ENCODE data around the gene SLC22A31. TPM values are rescaled to one million over a fixed set of nuclear protein-coding genes. Genes with fewer than 3 reads are reported as not detected.
A peak's percentile ranks its signal among the peaks of the same experiment; 100 is the strongest.

The SLC22A31 gene
- total and polyA plus RNA-seq, 8 donors = 0.70 to 283 (median 1.8) TPM

DNA sequence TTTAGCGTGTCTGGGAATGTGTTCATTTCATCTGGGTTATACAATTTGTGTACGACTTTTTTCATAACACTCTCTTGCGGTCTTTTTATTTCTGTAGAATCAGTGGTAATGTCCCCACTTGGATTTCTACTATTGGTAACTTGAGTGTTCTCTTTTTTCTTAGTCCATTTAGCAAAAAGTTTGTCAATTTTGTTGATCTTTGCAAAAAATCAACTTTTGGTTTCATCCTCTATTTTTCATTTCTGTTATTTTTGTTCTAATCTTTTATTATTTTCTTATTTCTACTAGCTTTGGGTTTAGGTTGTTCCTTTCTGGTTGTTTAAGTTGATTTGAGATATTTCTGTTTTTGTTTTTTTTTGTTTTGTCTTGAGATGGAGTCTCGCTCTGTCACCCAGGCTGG, 7.7 kb upstream of the SLC22A31 start:
- Histone ChIP-seq H3K4me1 (no peaks in the 10 kb centered on the region), H3K27me3 (peaks cover 0 to 40% of the 10 kb centered on the region in 2 donors), H3K4me3 (no peak overlapping the region), H3K9me3 (no peaks in the 10 kb centered on the region), H3K36me3 (no peaks in the 10 kb centered on the region), H3K27ac (no peak overlapping the region)
- no peak for ATAC-seq
- no peak for DNase-seq
- intact Hi-C loops (cut with DNase I) = no loop called here
- TF ChIP-seq, protein P1, sequence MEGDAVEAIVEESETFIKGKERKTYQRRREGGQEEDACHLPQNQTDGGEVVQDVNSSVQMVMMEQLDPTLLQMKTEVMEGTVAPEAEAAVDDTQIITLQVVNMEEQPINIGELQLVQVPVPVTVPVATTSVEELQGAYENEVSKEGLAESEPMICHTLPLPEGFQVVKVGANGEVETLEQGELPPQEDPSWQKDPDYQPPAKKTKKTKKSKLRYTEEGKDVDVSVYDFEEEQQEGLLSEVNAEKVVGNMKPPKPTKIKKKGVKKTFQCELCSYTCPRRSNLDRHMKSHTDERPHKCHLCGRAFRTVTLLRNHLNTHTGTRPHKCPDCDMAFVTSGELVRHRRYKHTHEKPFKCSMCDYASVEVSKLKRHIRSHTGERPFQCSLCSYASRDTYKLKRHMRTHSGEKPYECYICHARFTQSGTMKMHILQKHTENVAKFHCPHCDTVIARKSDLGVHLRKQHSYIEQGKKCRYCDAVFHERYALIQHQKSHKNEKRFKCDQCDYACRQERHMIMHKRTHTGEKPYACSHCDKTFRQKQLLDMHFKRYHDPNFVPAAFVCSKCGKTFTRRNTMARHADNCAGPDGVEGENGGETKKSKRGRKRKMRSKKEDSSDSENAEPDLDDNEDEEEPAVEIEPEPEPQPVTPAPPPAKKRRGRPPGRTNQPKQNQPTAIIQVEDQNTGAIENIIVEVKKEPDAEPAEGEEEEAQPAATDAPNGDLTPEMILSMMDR (IDR thresholded peaks at IDR 0.05) = no peak

DNA sequence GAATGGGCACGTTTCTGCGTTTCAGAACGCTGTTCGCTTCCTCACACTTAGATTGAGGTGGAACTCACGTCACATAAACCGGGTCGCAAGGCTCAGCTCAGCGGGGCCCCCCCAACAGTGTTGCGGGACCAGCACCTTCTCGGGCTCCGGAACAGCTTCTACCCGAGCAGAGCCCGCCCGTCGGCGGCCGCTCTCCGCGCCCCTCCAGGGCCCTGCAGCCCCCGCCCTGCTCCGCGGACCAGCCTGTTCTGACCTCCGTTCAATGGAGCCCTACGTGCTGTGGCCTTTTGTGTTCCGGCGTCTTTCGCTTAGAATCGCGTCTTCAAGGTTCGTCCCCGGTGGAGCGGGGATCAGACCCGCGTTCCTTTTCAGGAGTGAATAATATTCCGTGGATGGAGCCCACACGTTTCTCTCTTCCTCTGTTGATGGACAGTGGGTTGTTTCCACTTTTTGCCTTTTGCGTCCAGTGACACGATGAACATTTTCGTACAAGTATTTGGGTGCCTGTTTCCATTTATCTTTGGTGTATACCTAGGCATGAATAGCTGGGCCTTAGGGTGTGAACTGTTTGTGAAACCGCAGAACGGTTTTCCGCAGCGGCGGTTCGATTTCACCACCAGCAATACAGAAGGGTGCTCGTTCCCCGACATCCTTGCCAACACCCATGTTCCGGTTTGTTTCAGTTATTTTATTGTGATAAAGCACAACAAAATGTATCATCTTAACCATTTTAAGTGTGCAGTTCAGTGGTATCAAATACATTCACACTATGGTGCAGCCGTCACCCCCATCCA, 2.3 kb upstream of the SLC22A31 start:
- DNase-seq (peak in 1 of 4 donors; percentile 55), ATAC-seq (no peak)
- Histone ChIP-seq H3K4me3 (peak overlapping the region; percentile 13 to 51), H3K4me1 (peaks cover 0 to 26% of the 10 kb centered on the region in 2 donors), H3K27ac (no peak overlapping the region), H3K9me3 (no peaks in the 10 kb centered on the region), H3K36me3 (no peaks in the 10 kb centered on the region), H3K27me3 (peaks cover 19 to 87% of the 10 kb centered on the region in 2 donors)
- TF ChIP-seq, protein P1 (IDR thresholded peaks at IDR 0.05) = no peak
- intact Hi-C loops (cut with DNase I) = no loop called here

DNA sequence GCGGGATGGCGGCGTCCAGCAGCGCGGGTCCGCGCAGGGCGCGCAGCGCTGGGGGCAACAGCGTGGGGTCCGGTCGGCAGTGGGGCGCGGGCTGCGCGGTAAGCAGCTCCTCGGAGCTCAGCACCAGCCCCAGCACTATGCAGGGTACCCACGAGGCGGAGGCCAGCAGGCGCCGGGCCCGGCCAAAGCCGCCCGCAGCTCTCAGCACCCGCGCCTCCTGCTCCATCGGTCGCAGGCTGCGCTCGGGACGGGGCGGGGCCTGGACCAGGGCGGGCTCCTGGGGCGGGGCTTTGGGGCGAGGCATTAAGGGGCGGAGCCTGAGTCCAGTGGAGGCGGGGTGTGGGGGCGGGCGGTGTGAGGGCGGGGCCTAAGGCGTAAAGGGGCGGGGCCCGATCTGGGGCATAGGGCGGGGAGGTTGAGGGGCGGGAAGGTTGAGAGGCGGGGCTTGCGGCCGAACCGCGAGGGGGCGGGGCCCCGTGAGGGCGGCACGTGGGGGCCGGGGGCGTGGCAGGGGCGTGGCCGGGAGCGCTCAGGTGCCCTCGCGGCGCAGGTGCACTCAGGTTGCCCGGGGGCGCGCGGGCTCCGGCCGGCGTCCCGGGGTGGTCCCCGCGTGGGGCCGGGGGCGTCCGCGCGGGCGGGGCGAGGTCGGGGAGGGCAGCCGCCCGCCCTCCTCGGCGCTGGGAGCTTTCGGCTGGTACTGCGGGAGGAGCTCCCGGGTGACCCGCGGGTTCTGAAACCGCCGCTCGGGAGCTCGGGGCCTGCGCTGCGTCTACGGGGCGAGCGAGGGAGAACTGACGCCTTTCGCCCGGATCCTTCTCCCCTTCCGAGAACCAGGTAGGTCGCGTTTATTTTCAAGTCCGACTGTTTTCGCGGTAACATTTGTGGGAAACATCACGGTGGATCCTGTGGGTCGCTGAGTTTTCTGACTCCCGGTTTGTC, 1.4 kb upstream of the SLC22A31 start:
- intact Hi-C loops (cut with DNase I) = no loop called here
- H3K27me3 ChIP-seq = peaks cover 19 to 94% of the 10 kb centered on the region in 2 donors
- H3K4me3 ChIP-seq = peak overlapping the region; percentile 37 to 51
- H3K9me3 ChIP-seq = no peaks in the 10 kb centered on the region
- TF ChIP-seq, protein P1 (IDR thresholded peaks at IDR 0.05) = no peak
- H3K4me1 ChIP-seq = peaks cover 0 to 26% of the 10 kb centered on the region in 2 donors
- peaks cover 0 to 4% of the 10 kb centered on the region in 2 donors for H3K36me3 ChIP-seq
- ATAC-seq (peak; percentile 88), DNase-seq (peak in 3 of 4 donors; percentile 71 to 94 (median 88))
- peak overlapping the region in 1 of 2 donors; percentile 50 for H3K27ac ChIP-seq

DNA sequence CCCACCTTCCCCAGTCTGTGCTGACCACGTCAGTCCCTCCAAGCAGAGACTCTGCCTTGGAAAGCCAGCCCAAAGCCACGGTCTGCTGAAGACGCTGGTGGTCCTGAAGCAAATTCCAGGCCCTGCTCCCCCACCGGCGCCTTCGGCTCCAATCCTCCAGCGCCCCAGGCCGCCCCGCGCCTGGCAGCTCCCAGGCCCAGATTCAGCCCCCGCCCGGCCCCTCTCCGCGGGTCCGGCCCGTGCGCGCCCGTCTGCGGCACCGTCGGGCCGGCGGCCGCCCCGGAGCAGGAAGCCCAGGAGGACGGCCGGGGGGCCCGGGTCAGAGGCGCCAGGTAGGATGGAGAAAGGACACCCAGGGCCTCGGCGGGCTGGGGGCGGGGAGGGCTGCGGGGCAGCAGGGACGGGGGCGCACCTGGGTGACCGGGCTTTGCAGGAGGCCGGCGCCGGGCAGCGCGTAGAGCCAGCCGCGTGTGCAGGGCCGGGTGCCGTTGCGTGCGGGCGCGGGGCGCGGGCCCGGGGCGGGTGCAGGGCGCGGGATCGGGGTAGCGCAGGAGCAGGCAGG, 594 bp upstream of the SLC22A31 start:
- Histone ChIP-seq H3K4me3 (peak overlapping the region; percentile 37 to 51), H3K27me3 (peaks cover 19 to 90% of the 10 kb centered on the region in 2 donors), H3K9me3 (no peaks in the 10 kb centered on the region), H3K27ac (peak overlapping the region; percentile 48 to 50), H3K36me3 (peaks cover 0 to 4% of the 10 kb centered on the region in 2 donors), H3K4me1 (peaks cover 0 to 26% of the 10 kb centered on the region in 2 donors)
- peak in 1 of 4 donors; percentile 80 for DNase-seq
- intact Hi-C loops (cut with DNase I) = no loop called here
- TF ChIP-seq, protein P1 (IDR thresholded peaks at IDR 0.05) = no peak
- ATAC-seq = no peak
